ENCODE results near the gene CFHR5.
"Not testable (repeated sequence)": the region's sequence is repeated elsewhere in the genome, so short reads cannot be mapped to it uniquely, and the experiment has no call there.

CFHR5 gene

GRCh38 chr1:196977278-196977677 lies at the start of gene CFHR5:
Gene CFHR5 (plus strand): TSS chr1:196977556. CDS start chr1:196977665, 109 bp downstream.
- no peak for DNase-seq

DNA sequence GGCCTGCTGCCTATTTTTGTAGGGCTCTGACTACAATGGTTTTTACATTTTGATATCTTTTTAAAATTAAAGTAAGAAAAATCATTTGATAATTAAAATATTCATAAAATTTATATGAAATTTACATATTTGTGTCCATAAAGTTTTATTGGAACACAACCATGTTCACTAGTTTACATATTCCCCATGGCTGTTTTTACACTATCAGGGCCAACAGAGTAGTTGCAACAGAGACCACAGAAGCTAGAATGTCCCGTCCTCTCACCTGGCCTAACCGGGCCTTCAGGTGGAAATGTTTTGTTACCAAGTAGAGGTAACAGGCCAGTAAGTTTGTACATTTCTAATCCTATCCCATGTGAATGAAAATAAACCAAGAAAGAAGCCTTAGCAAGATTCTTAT lies 44.5 kb upstream of the CFHR5 start:
- not testable (repeated sequence) for DNase-seq

- peak in 1 of 58 donors; percentile 3 for DNase-seq
Measured at GRCh38 chr1:196933531-196934189, 43.7 kb upstream of the CFHR5 start.

- not testable (repeated sequence) for DNase-seq
Measured at GRCh38 chr1:196941474-196941873, 35.9 kb upstream of the CFHR5 start.

GRCh38 chr1:196943568-196943967 lies 33.8 kb upstream of the CFHR5 start, which contains the start of gene CFHR2:
Gene CFHR2 (plus strand): TSS chr1:196943738. CDS start chr1:196943881, 143 bp downstream.
- not testable (repeated sequence) for DNase-seq

DNA sequence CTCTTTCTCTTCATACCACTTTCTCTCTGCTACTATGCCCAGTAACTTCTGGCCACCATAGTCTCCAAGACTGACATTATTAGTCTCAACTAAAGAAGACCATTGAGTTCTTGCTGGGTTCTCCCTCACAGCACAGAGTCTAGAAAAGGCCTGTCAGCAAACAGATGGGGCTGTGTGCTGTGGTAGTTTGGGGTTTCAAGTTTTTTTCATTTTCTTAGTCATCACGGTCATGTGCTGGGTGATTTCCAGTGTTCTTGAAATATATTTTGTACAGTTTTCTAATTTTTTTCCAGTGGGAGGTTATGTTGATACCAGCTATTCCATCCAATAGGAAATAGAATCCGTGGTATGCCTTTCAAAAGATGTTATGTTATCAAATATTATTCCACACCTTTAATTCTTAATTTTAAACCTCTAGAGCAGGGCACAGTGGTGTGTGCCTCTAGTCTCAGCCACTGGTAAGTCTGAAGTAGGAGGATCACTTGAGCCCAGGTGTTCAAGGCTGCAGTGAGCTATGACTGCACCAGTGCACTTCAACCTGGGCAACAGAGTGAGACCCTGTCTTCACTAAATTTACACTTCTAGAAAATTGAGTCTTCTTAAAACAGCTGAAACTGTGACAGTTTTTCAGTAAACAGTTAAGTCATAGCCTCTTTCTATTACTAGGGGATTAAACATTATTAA lies 25.5 kb upstream of the CFHR5 start:
- no peak for DNase-seq

GRCh38 chr1:196954778-196955177 lies 22.6 kb upstream of the CFHR5 start:
- DNase-seq = no peak

- DNase-seq = no peak
Measured at GRCh38 chr1:196955926-196956325, 21.4 kb upstream of the CFHR5 start.

DNA sequence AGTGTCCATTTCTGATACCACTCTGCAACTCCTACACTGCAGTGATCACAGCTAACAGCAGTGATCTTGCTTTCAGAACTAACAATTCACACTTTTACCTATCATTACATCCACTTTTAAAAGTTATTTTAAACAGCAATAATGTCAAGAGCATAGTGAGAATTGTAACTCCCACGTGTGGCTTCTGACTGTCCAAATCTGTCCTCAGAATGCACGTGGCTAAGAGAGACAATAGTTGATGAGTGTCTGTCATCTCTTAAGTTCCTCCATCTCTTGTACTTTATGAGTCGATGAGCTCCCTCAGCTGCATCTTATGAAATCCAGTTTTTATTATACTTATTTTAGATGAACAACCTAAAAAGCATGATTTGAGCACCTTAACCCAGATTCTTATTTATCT lies 16.5 kb upstream of the CFHR5 start:
- no peak for DNase-seq

DNA sequence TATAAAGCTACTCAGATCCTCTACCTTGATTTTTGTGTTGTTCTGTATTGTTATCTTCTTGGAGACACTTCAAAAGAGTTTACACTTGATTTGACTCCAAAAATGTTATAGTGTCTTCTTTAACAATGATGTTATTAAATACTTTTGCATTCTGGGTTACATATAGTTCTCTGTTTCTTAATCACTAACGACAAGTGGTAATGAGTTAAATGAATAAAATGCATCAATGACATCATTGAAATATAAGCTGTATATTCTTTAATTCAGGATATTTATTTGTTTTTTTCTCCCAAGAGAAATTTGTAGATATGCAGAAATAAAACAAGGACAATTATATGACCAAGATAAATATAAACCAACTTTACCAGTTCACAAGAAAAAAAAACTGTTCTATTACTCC lies 7.2 kb upstream of the CFHR5 start:
- DNase-seq = no peak

- DNase-seq = no peak
Measured at GRCh38 chr1:196976278-196976677, 1.1 kb upstream of the CFHR5 start.

- no peak for DNase-seq
Measured at GRCh38 chr1:196980859-196981258, 3.5 kb downstream of the CFHR5 start.

DNA sequence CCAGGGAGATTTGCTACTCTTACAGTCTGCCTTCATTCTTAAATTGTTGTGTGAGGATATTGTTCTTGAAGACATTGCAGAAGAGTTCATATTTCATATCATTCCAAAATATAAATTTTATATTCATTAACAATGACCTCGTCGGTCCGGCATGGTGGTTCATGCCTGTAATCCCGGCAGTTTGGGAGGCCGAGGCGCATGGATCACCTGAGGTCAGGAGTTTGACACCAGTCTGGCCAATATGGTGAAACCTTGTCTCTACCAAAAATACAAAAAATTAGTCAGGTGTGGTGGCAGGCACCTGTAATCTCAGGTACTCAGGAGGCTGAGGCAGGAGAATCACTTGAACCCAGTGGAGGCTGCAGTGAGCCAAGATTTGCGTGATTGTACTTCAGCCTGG lies 4.9 kb downstream of the CFHR5 start:
- not testable (repeated sequence) for DNase-seq

DNA sequence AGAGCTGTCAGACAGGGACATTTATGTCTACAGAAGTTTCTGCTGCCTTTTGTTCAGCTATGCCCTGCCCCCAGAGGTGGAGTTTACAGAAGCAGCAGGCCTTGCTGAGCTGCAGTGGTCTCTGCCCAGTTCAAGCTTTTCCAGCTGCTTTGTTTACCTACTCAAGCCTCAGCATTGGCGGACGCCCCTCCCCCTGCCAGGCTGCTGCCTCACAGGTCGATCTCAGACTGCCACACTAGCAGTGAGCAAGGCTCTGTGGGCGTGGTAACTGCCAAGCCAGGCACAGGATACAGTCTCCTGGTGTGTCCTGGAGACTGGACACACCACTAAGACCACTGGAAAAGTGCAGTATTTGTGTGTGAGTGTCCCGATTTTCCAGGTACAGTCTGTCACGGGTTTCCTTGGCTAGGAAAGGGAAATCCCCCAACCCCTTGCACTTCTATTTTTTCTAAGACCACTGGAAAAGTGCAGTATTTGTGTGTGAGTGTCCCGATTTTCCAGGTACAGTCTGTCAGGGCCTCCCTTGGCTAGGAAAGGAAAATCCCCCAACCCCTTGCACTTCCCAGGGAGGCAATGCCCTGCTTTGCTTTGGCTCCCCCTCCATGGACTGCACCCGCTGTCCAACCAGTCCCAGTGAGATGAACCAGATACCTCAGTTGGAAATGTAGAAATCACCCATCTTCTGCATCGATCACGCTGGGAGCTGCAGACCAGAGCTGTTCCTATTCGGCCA lies 14.7 kb downstream of the CFHR5 start:
- not testable (repeated sequence) for DNase-seq

DNA sequence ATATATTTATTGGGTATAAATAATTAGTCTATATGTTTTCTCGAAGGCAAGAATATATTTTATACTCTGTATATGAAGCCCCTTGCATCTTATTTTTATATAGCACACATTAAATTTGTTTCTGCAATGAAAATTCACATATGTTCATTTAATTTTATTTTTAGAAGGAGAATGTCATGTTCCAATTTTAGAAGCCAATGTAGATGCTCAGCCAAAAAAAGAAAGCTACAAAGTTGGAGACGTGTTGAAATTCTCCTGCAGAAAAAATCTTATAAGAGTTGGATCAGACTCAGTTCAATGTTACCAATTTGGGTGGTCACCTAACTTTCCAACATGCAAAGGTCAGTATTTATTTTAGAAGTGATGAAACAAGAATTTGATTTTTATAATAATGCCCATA lies 16.6 kb downstream of the CFHR5 start:
- no peak for DNase-seq

DNA sequence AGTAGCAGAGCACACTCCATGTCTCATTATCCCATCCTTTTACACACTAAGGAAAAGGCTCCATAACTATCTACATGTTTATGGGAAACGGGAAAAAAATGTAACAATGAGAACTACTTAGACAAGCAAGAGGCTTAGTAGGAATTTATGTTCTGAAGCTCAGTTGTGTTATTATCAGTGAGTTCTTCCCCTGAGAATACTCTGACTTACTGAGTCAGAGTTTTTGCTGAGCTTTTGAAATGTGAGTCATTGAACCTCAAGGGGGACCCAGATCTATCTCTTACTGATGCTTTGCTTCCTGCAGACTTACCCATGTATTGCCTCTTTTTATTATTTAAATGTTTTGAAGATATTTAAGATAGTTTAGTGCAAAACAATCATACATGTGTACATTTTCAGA lies 20.1 kb downstream of the CFHR5 start:
- DNase-seq = no peak

- no peak for DNase-seq
Measured at GRCh38 chr1:197001828-197002227, 24.5 kb downstream of the CFHR5 start.

GRCh38 chr1:197003132-197003531 lies 25.8 kb downstream of the CFHR5 start:
- no peak for DNase-seq

DNA sequence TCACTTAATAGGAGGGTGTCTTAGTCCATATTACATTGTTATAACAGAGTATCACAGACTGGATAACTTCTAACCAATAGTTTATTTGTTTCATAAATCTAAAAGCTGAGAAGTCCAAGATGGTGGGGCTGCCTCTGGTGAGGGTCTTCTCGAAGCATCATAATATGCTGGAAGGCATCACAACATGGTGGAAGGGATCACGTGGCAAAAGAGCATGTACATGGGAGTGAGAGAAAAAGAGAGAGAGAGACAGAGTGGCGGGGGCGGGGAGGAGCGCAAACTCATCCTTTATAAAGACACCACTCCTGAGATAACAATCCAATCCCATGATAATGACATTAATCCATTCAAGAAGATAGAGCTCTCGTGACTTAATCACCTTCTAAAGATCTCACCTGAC lies 31.5 kb downstream of the CFHR5 start:
- DNase-seq = no peak

- no peak for DNase-seq
Measured at GRCh38 chr1:197011614-197012013, 34.3 kb downstream of the CFHR5 start.

GRCh38 chr1:197013234-197013633 lies 35.9 kb downstream of the CFHR5 start:
- DNase-seq = no peak

GRCh38 chr1:197016751-197017150 lies 39.4 kb downstream of the CFHR5 start:
- DNase-seq = no peak

Measured in anterior cingulate cortex (tissue), 58 donors.